Adrenal gland (tissue), 5 donors: ENCODE data around the gene TFF1.

Experiments used
- POLR2A ChIP-seq, 2 donors: fragments of 450-650 bp; IDR thresholded peaks; one replicate each; pipeline ENCODE4 v1.6.1; 2017; ENCODE audit warnings: antibody characterized with exemption in 2 of 2, mild to moderate bottlenecking in 2 of 2, moderate library complexity in 1 of 2
- TF ChIP-seq, protein P1 (sequence below), 6 experiments: fragments of 450-650 bp in 4 of 6; fragments of 200-600 bp in 2 of 6; sonication (generic) in 1 of 6; IDR thresholded peaks; 1 replicate in 5 of 6; 2 replicates in 1 of 6; pipeline versions ENCODE4 v1.5.1 to v1.8.0; 2016 to 2021; ENCODE audit warnings: antibody characterized with exemption in 6 of 6, mild to moderate bottlenecking in 2 of 6, moderate library complexity in 1 of 6
- donor health status: DM: no; HTN: no; CAD: no.

DNA sequence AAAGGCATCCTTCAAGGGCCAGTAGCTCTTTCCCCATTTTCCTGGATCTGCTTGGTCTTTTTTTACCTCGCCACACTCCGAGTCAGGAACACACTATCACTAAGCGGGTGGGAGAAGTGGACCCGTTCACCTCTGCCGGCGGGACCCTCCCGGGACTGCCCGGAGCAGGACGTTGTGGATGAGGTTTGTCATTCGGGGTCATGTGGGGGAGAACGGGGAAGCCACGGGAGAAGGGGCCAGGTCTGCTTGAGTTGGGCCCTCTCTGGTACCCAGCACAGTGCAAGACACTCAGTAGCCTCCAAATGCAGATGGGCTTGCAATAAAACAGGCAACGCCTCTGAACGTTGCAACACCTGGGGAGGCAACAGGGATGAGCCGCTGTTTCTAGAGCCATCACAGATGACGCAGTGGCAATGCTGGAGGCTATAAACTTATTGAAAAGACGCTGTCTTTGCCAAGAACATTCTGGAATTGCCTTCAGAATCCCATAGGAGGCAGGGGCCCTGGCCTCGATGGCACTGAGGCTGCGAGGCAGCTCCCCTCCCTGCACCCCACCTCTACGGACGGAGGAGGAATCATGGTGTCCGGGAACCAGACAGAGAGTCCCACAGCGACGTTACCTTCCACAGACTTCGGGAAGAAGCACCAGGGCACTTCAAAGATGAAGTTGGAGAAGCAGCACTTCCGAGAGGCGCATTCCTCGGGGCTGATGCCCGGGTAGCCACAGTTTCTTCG is 19.3 kb downstream of the TFF1 start:
- no peak for TF ChIP-seq POLR2A (IDR thresholded peaks at IDR 0.05)
- TF ChIP-seq, protein P1, sequence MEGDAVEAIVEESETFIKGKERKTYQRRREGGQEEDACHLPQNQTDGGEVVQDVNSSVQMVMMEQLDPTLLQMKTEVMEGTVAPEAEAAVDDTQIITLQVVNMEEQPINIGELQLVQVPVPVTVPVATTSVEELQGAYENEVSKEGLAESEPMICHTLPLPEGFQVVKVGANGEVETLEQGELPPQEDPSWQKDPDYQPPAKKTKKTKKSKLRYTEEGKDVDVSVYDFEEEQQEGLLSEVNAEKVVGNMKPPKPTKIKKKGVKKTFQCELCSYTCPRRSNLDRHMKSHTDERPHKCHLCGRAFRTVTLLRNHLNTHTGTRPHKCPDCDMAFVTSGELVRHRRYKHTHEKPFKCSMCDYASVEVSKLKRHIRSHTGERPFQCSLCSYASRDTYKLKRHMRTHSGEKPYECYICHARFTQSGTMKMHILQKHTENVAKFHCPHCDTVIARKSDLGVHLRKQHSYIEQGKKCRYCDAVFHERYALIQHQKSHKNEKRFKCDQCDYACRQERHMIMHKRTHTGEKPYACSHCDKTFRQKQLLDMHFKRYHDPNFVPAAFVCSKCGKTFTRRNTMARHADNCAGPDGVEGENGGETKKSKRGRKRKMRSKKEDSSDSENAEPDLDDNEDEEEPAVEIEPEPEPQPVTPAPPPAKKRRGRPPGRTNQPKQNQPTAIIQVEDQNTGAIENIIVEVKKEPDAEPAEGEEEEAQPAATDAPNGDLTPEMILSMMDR (IDR thresholded peaks at IDR 0.05): no peak
